Small intestine (tissue), 7 donors: ENCODE data around the gene PDE3A. TPM values are rescaled to one million over a fixed set of nuclear protein-coding genes. Genes with fewer than 3 reads are reported as not detected.

Source experiments
- DNase-seq, 2 donors: peaks; one replicate each; pipeline versions ENCODE4 v3.0.0 to v3.0.0-alpha.2; 2013
- FAIRE-seq: peaks from 2 replicates; lab custom pipeline; 2012; peaks lifted over from hg19 to GRCh38; lab: Jason Lieb, UNC
- H3K27ac ChIP-seq, 3 donors: one replicate each; pipeline ENCODE4 v1.5.1; 2013; ENCODE audit warnings: low read length in 2 of 3, mild to moderate bottlenecking in 2 of 3, control low read depth in 1 of 3, inconsistent platforms in 1 of 3, low read depth in 1 of 3, moderate library complexity in 1 of 3
- H3K27me3 ChIP-seq, 3 donors: one replicate each; pipeline ENCODE4 v1.6.1; 2013; ENCODE audit warnings: low read length in 3 of 3, inconsistent platforms in 1 of 3; ENCODE audit not compliant: control insufficient read depth in 3 of 3, insufficient read depth in 3 of 3
- H3K36me3 ChIP-seq, 3 donors: one replicate each; pipeline ENCODE4 v1.6.1; 2013; ENCODE audit warnings: low read length in 3 of 3, inconsistent platforms in 1 of 3, low read depth in 1 of 3, mild to moderate bottlenecking in 1 of 3, moderate library complexity in 1 of 3; ENCODE audit not compliant: control insufficient read depth in 3 of 3, insufficient read depth in 2 of 3
- H3K4me1 ChIP-seq, 3 donors: one replicate each; pipeline ENCODE4 v1.6.1; 2013; ENCODE audit warnings: low read length in 2 of 3, inconsistent platforms in 1 of 3, low read depth in 1 of 3, mild to moderate bottlenecking in 1 of 3, moderate library complexity in 1 of 3; ENCODE audit not compliant: control insufficient read depth in 3 of 3, insufficient read depth in 2 of 3
- H3K4me3 ChIP-seq, 3 donors: one replicate each; pipeline ENCODE4 v1.5.1; 2013; ENCODE audit warnings: low read length in 3 of 3, control low read depth in 1 of 3, inconsistent platforms in 1 of 3, low read depth in 1 of 3, mild to moderate bottlenecking in 1 of 3, moderate library complexity in 1 of 3
- H3K9me3 ChIP-seq, 2 donors: one replicate each; pipeline ENCODE4 v1.6.1; 2013; ENCODE audit warnings: low read depth in 1 of 2, low read length in 1 of 2; ENCODE audit not compliant: control insufficient read depth in 2 of 2, insufficient read depth in 1 of 2
- WGBS, 3 donors: extraction: QIAGEN DNeasy Blood & Tissue Kit; methylation state at CpG; one replicate each; pipeline ENCODE4 v1.1.7; 2013; 5-methylcytosine and 5-hydroxymethylcytosine counted together
- polyA plus RNA-seq, 4 donors: library from polyadenylated mRNA; stranded (reverse) in 3 of 4; unstranded in 1 of 4; fragments of 200-250 nt in 3 of 4; fragments of 120-200 nt in 1 of 4; gene quantifications; one replicate each; pipeline versions ENCODE4 v1.2.1 to v1.2.3, GENCODE V29; 2013
- donor health status: healthy with polysubstance abuse.
- donor health status: control.
- donor health status: control.
- donor health status: Bipolar disorder and iron deficiency.
- donor health status: healthy.

Gene PDE3A
- polyA plus RNA-seq, 4 donors: 2.4 to 79.4 (median 6.6) TPM

GRCh38 chr12:20455001-20455706 lies 86.8 kb downstream of the PDE3A start:
- 56 to 70% (median 61%) methylated on average over 4 of the region's 4 CpGs for WGBS, 3 donors
- Histone ChIP-seq H3K9me3 (no peaks in the 10 kb centered on the region), H3K27ac (no peak overlapping the region), H3K27me3 (no peaks in the 10 kb centered on the region), H3K36me3 (no peaks in the 10 kb centered on the region), H3K4me3 (no peak overlapping the region), H3K4me1 (peaks cover 5 to 67% (median 9%) of the 10 kb centered on the region in 3 donors)
- no peak for FAIRE-seq
- DNase-seq: no peak

- H3K9me3 ChIP-seq: no peaks in the 10 kb centered on the region
- 15 to 74% (median 35%) methylated on average over 2 of the region's 2 CpGs for WGBS, 3 donors
- peak in 1 of 2 donors; percentile 76 for DNase-seq
- H3K4me3 ChIP-seq: no peak overlapping the region
- H3K36me3 ChIP-seq: no peaks in the 10 kb centered on the region
- FAIRE-seq: peak; percentile 70
- H3K4me1 ChIP-seq: peaks cover 2 to 50% (median 9%) of the 10 kb centered on the region in 3 donors
- H3K27ac ChIP-seq: peak overlapping the region in 1 of 3 donors; percentile 70
- H3K27me3 ChIP-seq: no peaks in the 10 kb centered on the region
These were observed 89.2 kb downstream of the PDE3A start for GRCh38 chr12:20457582-20457981.

GRCh38 chr12:20458011-20458410 lies 89.7 kb downstream of the PDE3A start:
- Histone ChIP-seq H3K27ac (peak overlapping the region in 1 of 3 donors; percentile 70), H3K4me3 (no peak overlapping the region), H3K9me3 (no peaks in the 10 kb centered on the region), H3K4me1 (peaks cover 0 to 46% (median 9%) of the 10 kb centered on the region in 3 donors), H3K36me3 (no peaks in the 10 kb centered on the region), H3K27me3 (no peaks in the 10 kb centered on the region)
- DNase-seq (peak in 1 of 2 donors; percentile 71), FAIRE-seq (peak; percentile 30)
- WGBS, 3 donors: 13 to 59% (median 25%) methylated on average over 1 of the region's 1 CpG

DNA sequence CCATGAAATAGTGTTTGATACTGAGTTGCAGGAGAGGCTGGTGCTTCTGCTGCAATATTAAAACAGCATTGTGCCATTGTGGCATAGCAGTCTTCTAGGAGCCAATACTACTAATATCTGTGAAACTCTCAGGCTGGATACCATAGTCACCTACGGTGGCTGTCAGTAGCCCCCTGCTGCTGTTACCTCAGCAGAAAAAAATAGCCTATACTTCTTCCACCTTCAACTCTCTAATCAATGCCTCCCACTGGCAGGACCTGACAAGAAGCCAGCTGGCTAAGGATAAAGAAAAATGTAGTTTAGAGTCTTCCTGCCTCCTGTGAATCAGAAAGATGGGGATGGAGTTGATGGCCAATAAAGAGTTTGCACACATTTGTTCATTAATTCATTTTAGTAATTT lies 91.6 kb downstream of the PDE3A start:
- Histone ChIP-seq H3K27ac (no peak overlapping the region), H3K36me3 (no peaks in the 10 kb centered on the region), H3K4me3 (no peak overlapping the region), H3K9me3 (no peaks in the 10 kb centered on the region), H3K4me1 (peaks cover 0 to 27% (median 9%) of the 10 kb centered on the region in 3 donors), H3K27me3 (no peaks in the 10 kb centered on the region)
- 62 to 88% (median 83%) methylated on average over 1 of the region's 1 CpG for WGBS, 3 donors
- DNase-seq (no peak), FAIRE-seq (no peak)

DNA sequence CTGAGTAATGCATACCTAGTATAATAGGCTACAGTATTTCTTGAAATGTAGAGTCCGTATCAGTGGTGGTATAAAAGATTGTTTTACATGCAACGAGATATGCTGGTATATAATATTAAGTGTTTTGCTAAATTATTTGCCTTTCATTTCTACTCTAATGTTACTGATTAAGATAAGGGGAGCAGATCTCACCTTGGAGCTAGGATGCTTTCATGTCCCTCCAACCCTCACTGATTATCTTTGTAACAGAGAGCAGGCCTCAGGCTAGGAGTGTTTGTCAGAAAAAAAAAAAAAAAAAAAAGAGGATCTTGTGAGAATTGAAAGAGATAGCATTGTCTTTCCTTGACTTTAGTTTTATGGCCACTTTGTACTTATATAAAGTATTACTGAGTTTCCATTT lies 92.6 kb downstream of the PDE3A start:
- Histone ChIP-seq H3K9me3 (no peaks in the 10 kb centered on the region), H3K27me3 (no peaks in the 10 kb centered on the region), H3K4me3 (no peak overlapping the region), H3K4me1 (peaks cover 0 to 25% (median 9%) of the 10 kb centered on the region in 3 donors), H3K27ac (no peak overlapping the region), H3K36me3 (no peaks in the 10 kb centered on the region)
- 25 to 49% (median 40%) methylated on average over 2 of the region's 2 CpGs for WGBS, 3 donors
- no peak for DNase-seq
- FAIRE-seq: no peak

- H3K27me3 ChIP-seq: no peaks in the 10 kb centered on the region
- H3K4me1 ChIP-seq: peaks cover 0 to 13% (median 4%) of the 10 kb centered on the region in 3 donors
- H3K9me3 ChIP-seq: no peaks in the 10 kb centered on the region
- H3K27ac ChIP-seq: no peak overlapping the region
- FAIRE-seq (peak; percentile 41), DNase-seq (peak; percentile 39 to 42)
- WGBS, 3 donors: 30 to 63% (median 42%) methylated on average over 2 of the region's 2 CpGs
- H3K36me3 ChIP-seq: no peaks in the 10 kb centered on the region
- H3K4me3 ChIP-seq: no peak overlapping the region
These were observed 95.7 kb downstream of the PDE3A start for GRCh38 chr12:20463913-20464524.

- Histone ChIP-seq H3K4me3 (no peak overlapping the region), H3K4me1 (peaks cover 0 to 3% (median 0%) of the 10 kb centered on the region in 3 donors), H3K9me3 (peaks cover 0 to under 1% of the 10 kb centered on the region in 2 donors), H3K36me3 (no peaks in the 10 kb centered on the region), H3K27ac (no peak overlapping the region), H3K27me3 (no peaks in the 10 kb centered on the region)
- 86 to 97% (median 90%) methylated on average over 4 of the region's 4 CpGs for WGBS, 3 donors
- FAIRE-seq: no peak
- no peak for DNase-seq
These were observed 101.0 kb downstream of the PDE3A start for GRCh38 chr12:20469300-20469699.

DNA sequence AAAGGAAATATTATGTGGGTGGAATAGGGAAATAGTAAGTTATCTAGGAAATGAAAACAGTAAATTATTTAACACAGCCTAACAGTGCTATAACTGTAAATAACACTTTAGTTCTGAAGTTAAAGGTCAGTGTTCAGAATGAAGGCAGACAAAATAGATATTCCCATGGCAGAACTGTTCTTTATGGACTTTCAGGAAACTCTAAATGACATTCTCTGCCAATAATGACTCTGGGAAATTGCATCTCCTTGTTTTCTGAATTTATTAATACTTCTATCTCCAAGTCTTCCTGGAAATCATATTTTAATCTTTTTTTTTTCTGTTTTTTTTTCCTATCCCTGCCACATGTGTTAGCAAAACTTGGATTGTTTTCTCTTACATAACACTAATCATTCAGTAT lies 101.4 kb downstream of the PDE3A start:
- DNase-seq: no peak
- no peak overlapping the region for H3K4me3 ChIP-seq
- H3K4me1 ChIP-seq: peaks cover 0 to 3% (median 0%) of the 10 kb centered on the region in 3 donors
- no peaks in the 10 kb centered on the region for H3K27me3 ChIP-seq
- H3K36me3 ChIP-seq: no peaks in the 10 kb centered on the region
- no peak overlapping the region for H3K27ac ChIP-seq
- peaks cover 0 to 4% of the 10 kb centered on the region in 2 donors for H3K9me3 ChIP-seq
- no peak for FAIRE-seq
